Caco-2 (cell line): ENCODE data around the gene POP7. TPM values are rescaled to one million over a fixed set of nuclear protein-coding genes. Genes with fewer than 3 reads are reported as not detected.

Experiments
- BruUV-seq: library from RNA; stranded (reverse); fragments of 400-500 nt; replicated peaks from 2 replicates; lab custom pipeline; 2021; lab: Mats Ljungman, UMichigan
- CTCF ChIA-PET: fragments of 300-600 bp; sonication (Branson Sonifier 250); formaldehyde crosslinking; loops from one replicate; lab custom pipeline; 2022; ENCODE audit warnings: antibody characterized with exemption; lab: Charles Lee
- POLR2A ChIA-PET: fragments of 300-600 bp; sonication (Branson Sonifier 250); formaldehyde crosslinking; loops from one replicate; lab custom pipeline; 2022; ENCODE audit warnings: antibody characterized with exemption; lab: Charles Lee
- DNase-seq, 2 experiments: peaks; one replicate each; pipeline versions ENCODE4 v3.0.0 to v3.0.0-alpha.2; 2020 to 2022
- H3K27me3 ChIP-seq: replicated peaks from 2 replicates; pipeline ENCODE4 v1.6.0; 2011; ENCODE audit warnings: low read length; ENCODE audit not compliant: control insufficient read depth, insufficient read depth
- H3K36me3 ChIP-seq: 2 replicates; pipeline ENCODE4 v1.5.1; 2011; ENCODE audit warnings: low read length; ENCODE audit not compliant: control insufficient read depth, insufficient read depth
- H3K4me1 ChIP-seq: fragments of 250-450 bp; sonication (Bioruptor Pico); 2 replicates; pipeline ENCODE4 v1.5.1; 2020; ENCODE audit warnings: mild to moderate bottlenecking
- H3K4me3 ChIP-seq: 2 replicates; pipeline ENCODE4 v1.5.1; 2011; ENCODE audit warnings: low read depth, mild to moderate bottlenecking, control low read depth, low read length
- H3K9me3 ChIP-seq: fragments of 250-450 bp; sonication (Bioruptor Pico); 2 replicates; pipeline ENCODE4 v1.5.1; 2020; ENCODE audit warnings: mild to moderate bottlenecking, moderate library complexity
- H3K27ac Mint-ChIP-seq: one replicate; pipeline ENCODE4 v1.8.0; 2022; ENCODE audit warnings: mixed read lengths; ENCODE audit not compliant: unreplicated experiment
- H3K27me3 Mint-ChIP-seq: one replicate; pipeline ENCODE4 v1.8.0; 2022; ENCODE audit warnings: mixed read lengths; ENCODE audit not compliant: insufficient read depth, unreplicated experiment
- H3K36me3 Mint-ChIP-seq: one replicate; pipeline ENCODE4 v1.8.0; 2022; ENCODE audit warnings: mild to moderate bottlenecking, mixed read lengths; ENCODE audit not compliant: insufficient read depth, unreplicated experiment
- H3K4me1 Mint-ChIP-seq: one replicate; pipeline ENCODE4 v1.8.0; 2022; ENCODE audit warnings: low read depth, mixed read lengths; ENCODE audit not compliant: unreplicated experiment
- H3K4me3 Mint-ChIP-seq: one replicate; pipeline ENCODE4 v1.8.0; 2022; ENCODE audit warnings: mild to moderate bottlenecking, moderate library complexity, mixed read lengths; ENCODE audit not compliant: unreplicated experiment
- H3K9me3 Mint-ChIP-seq: one replicate; pipeline ENCODE4 v1.8.0; 2022; ENCODE audit warnings: mixed read lengths; ENCODE audit not compliant: unreplicated experiment
- intact Hi-C: fragments of 100-400 bp; cut with micrococcal nuclease; formaldehyde crosslinking; loops from one replicate; pipeline ENCODE4 v1.10.0; 2022; ENCODE audit not compliant: unreplicated experiment
- total RNA-seq: library from RNA; stranded (reverse); gene quantifications from 2 replicates; pipeline ENCODE4 v1.2.3, GENCODE V29; 2022
- TF ChIP-seq, protein P1 (sequence below), 2 experiments: fragments of 200-600 bp in 1 of 2; IDR thresholded peaks; 1 replicate in 1 of 2; 2 replicates in 1 of 2; pipeline versions ENCODE4 v1.5.1 to v1.8.0; 2011 to 2022; ENCODE audit warnings: antibody characterized with exemption in 1 of 2, control low read depth in 1 of 2, inconsistent platforms in 1 of 2, low read depth in 1 of 2, low read length in 1 of 2, mild to moderate bottlenecking in 1 of 2, moderate library complexity in 1 of 2; ENCODE audit not compliant: insufficient read depth in 1 of 2, severe bottlenecking in 1 of 2, unreplicated experiment in 1 of 2

POP7 gene
- total RNA-seq, 1 experiment from 2014 or later = 66.9 TPM

GRCh38 chr7:100719523-100720278, 13.8 kb downstream of the POP7 start:
- BruUV-seq = no TSS peak
- peak overlapping the region; percentile 65 for H3K4me3 Mint-ChIP-seq
- intact Hi-C loops = loop anchor here (1.0 kb wide), 1 partner anchor 14 kb away; no protein-coding TSS in a partner anchor

DNA sequence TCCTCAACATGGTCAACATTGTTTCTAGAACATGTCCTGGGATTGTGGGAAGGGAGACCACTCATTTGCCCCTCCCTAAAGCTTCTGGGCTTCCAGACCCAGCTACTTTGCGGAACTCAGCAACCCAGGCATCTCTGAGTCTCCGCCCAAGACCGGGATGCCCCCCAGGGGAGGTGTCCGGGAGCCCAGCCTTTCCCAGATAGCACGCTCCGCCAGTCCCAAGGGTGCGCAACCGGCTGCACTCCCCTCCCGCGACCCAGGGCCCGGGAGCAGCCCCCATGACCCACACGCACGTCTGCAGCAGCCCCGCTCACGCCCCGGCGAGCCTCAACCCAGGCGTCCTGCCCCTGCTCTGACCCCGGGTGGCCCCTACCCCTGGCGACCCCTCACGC, 14.4 kb downstream of the POP7 start, which contains the start of gene EPO:
Gene EPO (plus strand): TSS at position 190 of the 392 bp plus-strand sequence. CDS start 513 bp downstream, outside the sequence.
- POLR2A ChIA-PET = interaction anchor here (1.8 kb wide), 1 partner anchor 15 kb away, joined by 11 read pairs; the partner anchor contains the start of gene POP7
- no TSS peak for BruUV-seq
- Mint-ChIP-seq H3K4me3 (peak within 1 kb of the TSS; percentile 65), H3K4me1 (peaks cover 10% of the 10 kb centered on the region), H3K9me3 (peaks cover 20% of the 10 kb centered on the region), H3K27ac (no peak within 1 kb of the TSS), H3K36me3 (peaks cover 5% of the 10 kb centered on the region), H3K27me3 (no peaks in the 10 kb centered on the region)
- Histone ChIP-seq H3K4me1 (peaks cover 9% of the 10 kb centered on the region), H3K9me3 (peaks cover 8% of the 10 kb centered on the region; the same call in 1 of the 2 replicates), H3K4me3 (peak within 1 kb of the TSS; percentile 47), H3K27me3 (no peaks in the 10 kb centered on the region), H3K36me3 (no peaks in the 10 kb centered on the region)
- DNase-seq = no peak
- CTCF ChIA-PET = interaction anchor here (11.0 kb wide), 1 partner anchor 15 kb away, joined by 155 read pairs; the partner anchor contains the start of gene POP7
- intact Hi-C loops = loop anchor here (1.0 kb wide), 1 partner anchor 15 kb away; no protein-coding TSS in a partner anchor
- TF ChIP-seq, protein P1, sequence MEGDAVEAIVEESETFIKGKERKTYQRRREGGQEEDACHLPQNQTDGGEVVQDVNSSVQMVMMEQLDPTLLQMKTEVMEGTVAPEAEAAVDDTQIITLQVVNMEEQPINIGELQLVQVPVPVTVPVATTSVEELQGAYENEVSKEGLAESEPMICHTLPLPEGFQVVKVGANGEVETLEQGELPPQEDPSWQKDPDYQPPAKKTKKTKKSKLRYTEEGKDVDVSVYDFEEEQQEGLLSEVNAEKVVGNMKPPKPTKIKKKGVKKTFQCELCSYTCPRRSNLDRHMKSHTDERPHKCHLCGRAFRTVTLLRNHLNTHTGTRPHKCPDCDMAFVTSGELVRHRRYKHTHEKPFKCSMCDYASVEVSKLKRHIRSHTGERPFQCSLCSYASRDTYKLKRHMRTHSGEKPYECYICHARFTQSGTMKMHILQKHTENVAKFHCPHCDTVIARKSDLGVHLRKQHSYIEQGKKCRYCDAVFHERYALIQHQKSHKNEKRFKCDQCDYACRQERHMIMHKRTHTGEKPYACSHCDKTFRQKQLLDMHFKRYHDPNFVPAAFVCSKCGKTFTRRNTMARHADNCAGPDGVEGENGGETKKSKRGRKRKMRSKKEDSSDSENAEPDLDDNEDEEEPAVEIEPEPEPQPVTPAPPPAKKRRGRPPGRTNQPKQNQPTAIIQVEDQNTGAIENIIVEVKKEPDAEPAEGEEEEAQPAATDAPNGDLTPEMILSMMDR (IDR thresholded peaks at IDR 0.05; ENCODE audit: insufficient read depth in 1 of 2, low read depth in 1 of 2, low read length in 1 of 2, severe bottlenecking in 1 of 2, unreplicated experiment in 1 of 2) = no peak

More at GRCh38 chr7:100719523-100720278, 13.8 kb downstream of the POP7 start:
- H3K9me3 ChIP-seq = peaks cover 8% of the 10 kb centered on the region; the same call in 1 of the 2 replicates
- peaks cover 7% of the 10 kb centered on the region for H3K4me1 Mint-ChIP-seq
- H3K4me3 ChIP-seq = peak overlapping the region; percentile 47
- no peak overlapping the region for H3K27ac Mint-ChIP-seq
- H3K27me3 ChIP-seq = no peaks in the 10 kb centered on the region
- H3K9me3 Mint-ChIP-seq = peaks cover 20% of the 10 kb centered on the region
- H3K4me1 ChIP-seq = peaks cover 9% of the 10 kb centered on the region
- ChIA-PET POLR2A (interaction anchor here (1.8 kb wide), 1 partner anchor 14 kb away, joined by 11 read pairs; the partner anchor contains the start of gene POP7), CTCF (interaction anchor here (0.6 to 11.0 kb wide), 2 partner anchors 14 to 109 kb away, joined by 3 to 155 read pairs; partner anchors contain the start of gene POP7)
- DNase-seq = peak; percentile 31 to 71
- TF ChIP-seq, protein P1 (IDR thresholded peaks at IDR 0.05; ENCODE audit: insufficient read depth in 1 of 2, low read depth in 1 of 2, low read length in 1 of 2, severe bottlenecking in 1 of 2, unreplicated experiment in 1 of 2) = no peak
- H3K36me3 ChIP-seq = no peaks in the 10 kb centered on the region
- H3K36me3 Mint-ChIP-seq = peaks cover 5% of the 10 kb centered on the region
- no peaks in the 10 kb centered on the region for H3K27me3 Mint-ChIP-seq
